ENCODE results near the gene TFF1. TPM values are rescaled to one million over a fixed set of nuclear protein-coding genes. Genes with fewer than 3 reads are reported as not detected.

The TFF1 gene
- total and polyA plus RNA-seq, 4 experiments from 2014 or later, result not detected

DNA sequence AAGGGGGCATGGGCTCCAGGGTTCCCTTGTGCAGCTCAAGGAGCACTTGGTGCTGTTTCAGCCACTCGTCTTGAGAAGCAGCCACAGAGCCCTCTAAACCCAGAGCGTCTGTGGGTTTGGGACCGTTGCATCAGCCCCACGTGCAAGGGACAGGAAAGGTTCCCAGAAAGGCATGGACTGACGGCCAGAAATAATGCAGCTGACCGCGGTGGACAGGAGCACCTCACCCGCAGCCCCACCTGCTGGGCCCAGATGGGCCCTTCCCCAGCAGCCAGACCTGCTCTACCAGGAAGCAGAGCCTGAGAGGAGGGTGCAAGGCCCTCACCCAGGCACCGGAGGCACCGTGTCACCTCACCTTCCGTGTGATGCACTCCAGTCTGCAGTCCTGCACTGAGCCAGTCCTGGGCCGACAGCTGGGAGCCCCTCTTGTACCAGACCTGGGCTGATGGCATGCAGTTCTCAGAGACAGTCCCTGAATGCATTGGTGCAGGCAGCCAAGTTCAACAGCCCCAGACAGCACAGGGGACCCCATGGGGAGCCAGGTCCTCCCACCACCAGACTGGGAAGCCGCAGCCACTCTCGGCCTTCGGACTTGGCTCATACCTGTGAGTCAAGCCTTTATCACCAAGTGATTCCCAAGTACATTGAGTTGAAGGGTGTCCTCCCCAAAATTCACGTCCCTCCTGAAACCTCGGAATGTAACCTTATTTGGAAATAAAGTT is 46.3 kb downstream of the TFF1 start:
- POLR2A ChIA-PET (ENCODE audit: partially characterized antibody), result no interaction called here
- intact Hi-C loops (cut with micrococcal nuclease), result no loop called here
- CTCF ChIA-PET (ENCODE audit: partially characterized antibody), result interaction anchor here (0.8 kb wide), 1 partner anchor 35 kb away, joined by 3 read pairs; no protein-coding TSS in a partner anchor
- no peak overlapping the region for H3K4me3 ChIP-seq (ENCODE audit: low read length in 2 of 2)
- H3K4me1 Mint-ChIP-seq, result peaks cover 0 to 11% (median 4%) of the 10 kb centered on the region in 4 donors
- no peak overlapping the region for H3K4me3 Mint-ChIP-seq
- H3K4me1 ChIP-seq (ENCODE audit: insufficient read depth, low read length), result peaks cover 5% of the 10 kb centered on the region
- H3K27ac ChIP-seq (ENCODE audit: low read depth, low read length), result no peak overlapping the region
- H3K36me3 Mint-ChIP-seq, result no peaks in the 10 kb centered on the region
- H3K27me3 ChIP-seq (ENCODE audit: insufficient read depth, low read length), result peaks cover 2% of the 10 kb centered on the region
- H3K27ac Mint-ChIP-seq, result no peak overlapping the region
- no peaks in the 10 kb centered on the region for H3K9me3 ChIP-seq (ENCODE audit: control insufficient read depth in 1 of 2, low read length in 2 of 2)
- H3K9me3 Mint-ChIP-seq, result no peaks in the 10 kb centered on the region
- no peak for DNase-seq
- no peaks in the 10 kb centered on the region for H3K36me3 ChIP-seq (ENCODE audit: insufficient read depth, low read length)
- H3K27me3 Mint-ChIP-seq, result peaks cover 5 to 10% of the 10 kb centered on the region in 2 donors

DNA sequence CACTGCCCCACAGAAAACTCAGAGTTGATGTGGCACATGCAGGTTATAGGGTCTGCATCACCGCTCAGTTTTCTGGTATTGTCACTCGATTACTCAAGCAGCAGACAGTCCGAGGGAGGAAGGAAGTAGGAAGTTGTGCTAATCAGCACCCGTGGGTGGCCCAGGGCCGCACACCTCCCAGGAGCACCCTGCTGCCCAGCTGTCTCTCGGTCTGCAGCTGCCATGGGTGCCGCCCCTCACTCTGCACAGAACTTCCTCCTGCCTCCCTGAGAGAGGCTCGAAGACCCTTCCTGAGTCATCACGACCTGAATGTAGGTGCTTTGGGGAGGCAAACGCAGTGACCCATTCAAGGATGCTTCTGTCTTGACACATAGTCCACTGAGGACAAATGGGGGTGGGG is 47.0 kb downstream of the TFF1 start:
- intact Hi-C loops (cut with micrococcal nuclease), result no loop called here
- H3K36me3 Mint-ChIP-seq, result no peaks in the 10 kb centered on the region
- Histone ChIP-seq H3K4me1 (ENCODE audit: insufficient read depth, low read length) (peaks cover 5% of the 10 kb centered on the region), H3K36me3 (ENCODE audit: insufficient read depth, low read length) (no peaks in the 10 kb centered on the region), H3K4me3 (ENCODE audit: low read length in 2 of 2) (no peak overlapping the region), H3K27me3 (ENCODE audit: insufficient read depth, low read length) (no peaks in the 10 kb centered on the region), H3K9me3 (ENCODE audit: control insufficient read depth in 1 of 2, low read length in 2 of 2) (no peaks in the 10 kb centered on the region), H3K27ac (ENCODE audit: low read depth, low read length) (no peak overlapping the region)
- H3K4me1 Mint-ChIP-seq, result peaks cover 0 to 11% (median 4%) of the 10 kb centered on the region in 4 donors
- H3K4me3 Mint-ChIP-seq, result no peak overlapping the region
- H3K9me3 Mint-ChIP-seq, result no peaks in the 10 kb centered on the region
- ChIA-PET CTCF (ENCODE audit: partially characterized antibody) (interaction anchor here (0.8 kb wide), 1 partner anchor 34 kb away, joined by 3 read pairs; no protein-coding TSS in a partner anchor), POLR2A (ENCODE audit: partially characterized antibody) (no interaction called here)
- peaks cover 5 to 10% of the 10 kb centered on the region in 2 donors for H3K27me3 Mint-ChIP-seq
- no peak for DNase-seq
- H3K27ac Mint-ChIP-seq, result peak overlapping the region in 1 of 7 donors; percentile 19

DNA sequence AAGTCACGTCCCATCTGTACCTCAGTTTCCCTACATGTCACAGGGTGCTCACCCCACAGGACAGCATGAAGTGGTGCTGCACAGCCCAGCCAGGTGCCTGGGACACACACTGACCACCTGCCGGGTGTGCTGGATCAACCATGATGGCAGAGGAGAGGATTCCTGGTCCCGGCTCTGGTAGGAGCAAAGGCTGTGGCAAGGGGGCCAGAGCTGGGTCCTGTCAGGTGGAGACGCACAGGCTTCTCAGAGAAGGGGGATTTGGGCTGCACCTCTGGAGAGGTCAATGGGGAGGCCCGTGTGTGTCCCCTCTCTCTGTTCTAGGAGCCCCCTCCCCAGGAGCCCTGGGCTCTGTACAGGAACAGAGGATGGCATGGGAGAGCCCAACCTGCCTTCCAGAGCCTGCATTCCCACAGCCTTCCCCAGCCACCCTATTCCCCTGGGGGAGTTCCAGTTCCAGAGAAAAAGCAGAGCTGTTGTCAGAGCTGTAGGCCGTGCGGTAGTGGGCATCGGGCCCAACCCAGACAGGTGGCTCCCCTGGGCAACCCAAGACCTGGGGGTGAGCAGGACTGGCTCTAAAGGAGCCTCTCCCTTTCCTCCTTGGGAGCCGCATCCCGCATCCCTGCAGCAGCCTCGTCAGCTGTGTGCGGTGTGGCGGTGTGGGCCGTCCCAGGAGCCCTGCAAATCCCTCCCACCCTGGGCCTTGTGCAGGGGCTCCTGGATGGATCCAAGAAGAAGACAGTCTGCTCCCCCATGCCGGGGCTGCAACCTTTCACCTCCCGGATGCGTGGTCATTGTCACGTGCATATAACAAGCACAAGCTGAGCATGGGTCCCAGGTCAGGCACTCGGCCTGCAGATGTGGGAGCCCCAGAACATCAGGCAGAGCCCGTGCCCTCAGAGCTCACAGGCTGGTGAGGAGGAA is 48.2 kb downstream of the TFF1 start:
- ChIA-PET POLR2A (ENCODE audit: partially characterized antibody) (interaction anchor here (0.9 kb wide), 1 partner anchor 129 kb away, joined by 3 read pairs; no protein-coding TSS in a partner anchor), CTCF (ENCODE audit: partially characterized antibody) (interaction anchor here (0.7 kb wide), 1 partner anchor 19 kb away, joined by 3 read pairs; no protein-coding TSS in a partner anchor)
- intact Hi-C loops (cut with micrococcal nuclease), result no loop called here
- Mint-ChIP-seq H3K9me3 (no peaks in the 10 kb centered on the region), H3K4me3 (no peak overlapping the region), H3K36me3 (no peaks in the 10 kb centered on the region), H3K27me3 (peaks cover 0 to 7% of the 10 kb centered on the region in 2 donors), H3K4me1 (peaks cover 0 to 11% (median 4%) of the 10 kb centered on the region in 4 donors), H3K27ac (peak overlapping the region in 1 of 7 donors; percentile 55)
- Histone ChIP-seq H3K27ac (ENCODE audit: low read depth, low read length) (no peak overlapping the region), H3K36me3 (ENCODE audit: insufficient read depth, low read length) (no peaks in the 10 kb centered on the region), H3K4me1 (ENCODE audit: insufficient read depth, low read length) (peaks cover 5% of the 10 kb centered on the region), H3K9me3 (ENCODE audit: control insufficient read depth in 1 of 2, low read length in 2 of 2) (no peaks in the 10 kb centered on the region), H3K27me3 (ENCODE audit: insufficient read depth, low read length) (no peaks in the 10 kb centered on the region), H3K4me3 (ENCODE audit: low read length in 2 of 2) (no peak overlapping the region)
- no peak for DNase-seq

DNA sequence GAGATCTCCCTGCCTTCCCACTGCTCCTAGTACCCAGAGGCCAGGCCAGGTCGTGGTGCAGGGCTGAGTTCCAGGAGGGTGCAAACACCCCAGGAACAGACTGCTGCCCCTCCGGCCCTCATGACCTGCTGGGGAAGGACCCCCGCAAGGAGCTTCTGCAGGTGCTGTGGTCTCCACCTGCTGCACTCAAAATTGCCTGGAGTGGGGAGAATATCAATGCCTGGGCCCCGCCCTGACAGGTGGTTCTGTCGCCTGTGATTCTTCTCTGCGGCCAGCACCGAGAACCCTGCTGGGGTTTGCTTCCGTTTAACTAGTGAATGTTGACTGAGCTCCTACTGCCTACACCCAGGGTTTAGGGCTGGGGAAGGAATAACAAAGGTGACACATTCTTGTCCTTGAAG is 49.0 kb downstream of the TFF1 start:
- DNase-seq, result no peak
- POLR2A ChIA-PET (ENCODE audit: partially characterized antibody), result no interaction called here
- no peak overlapping the region for H3K27ac Mint-ChIP-seq

DNA sequence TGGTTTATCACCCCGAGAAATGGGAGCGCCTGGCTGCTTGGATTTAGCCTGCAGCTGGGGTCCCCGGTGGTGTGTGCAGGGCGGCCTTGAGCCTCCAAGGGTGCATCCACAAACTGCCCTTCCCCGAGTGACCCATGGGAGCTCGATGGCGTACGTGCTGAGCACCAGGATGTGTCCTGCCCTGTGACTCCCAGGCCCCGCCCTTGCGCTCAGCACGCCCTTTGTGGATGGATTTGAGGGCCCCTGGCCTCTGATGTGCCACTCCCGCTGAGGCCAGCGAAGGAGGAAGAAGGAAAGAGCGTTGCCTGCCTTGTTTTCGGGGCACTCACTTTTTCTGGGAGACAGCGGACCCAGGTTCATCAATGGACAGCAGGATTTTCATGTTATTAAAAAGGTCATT is 49.4 kb downstream of the TFF1 start:
- ChIA-PET CTCF (ENCODE audit: partially characterized antibody) (no interaction called here), POLR2A (ENCODE audit: partially characterized antibody) (no interaction called here)
- Mint-ChIP-seq H3K36me3 (no peaks in the 10 kb centered on the region), H3K9me3 (no peaks in the 10 kb centered on the region), H3K27ac (no peak overlapping the region), H3K4me3 (no peak overlapping the region), H3K27me3 (peaks cover 0 to 4% of the 10 kb centered on the region in 2 donors), H3K4me1 (peaks cover 0 to 11% (median 4%) of the 10 kb centered on the region in 4 donors)
- Histone ChIP-seq H3K27ac (ENCODE audit: low read depth, low read length) (no peak overlapping the region), H3K9me3 (ENCODE audit: control insufficient read depth in 1 of 2, low read length in 2 of 2) (no peaks in the 10 kb centered on the region), H3K4me1 (ENCODE audit: insufficient read depth, low read length) (peaks cover 5% of the 10 kb centered on the region), H3K27me3 (ENCODE audit: insufficient read depth, low read length) (no peaks in the 10 kb centered on the region), H3K4me3 (ENCODE audit: low read length in 2 of 2) (no peak overlapping the region), H3K36me3 (ENCODE audit: insufficient read depth, low read length) (no peaks in the 10 kb centered on the region)
- intact Hi-C loops (cut with micrococcal nuclease), result no loop called here
- DNase-seq, result no peak

More for the DNA sequence above, 49.0 kb downstream of the TFF1 start:
- CTCF ChIA-PET (ENCODE audit: partially characterized antibody), result no interaction called here
- Mint-ChIP-seq H3K9me3 (no peaks in the 10 kb centered on the region), H3K36me3 (no peaks in the 10 kb centered on the region), H3K27me3 (peaks cover 0 to 4% of the 10 kb centered on the region in 2 donors), H3K4me3 (no peak overlapping the region), H3K4me1 (peaks cover 0 to 11% (median 4%) of the 10 kb centered on the region in 4 donors)
- intact Hi-C loops (cut with micrococcal nuclease), result no loop called here
- Histone ChIP-seq H3K27ac (ENCODE audit: low read depth, low read length) (no peak overlapping the region), H3K27me3 (ENCODE audit: insufficient read depth, low read length) (no peaks in the 10 kb centered on the region), H3K9me3 (ENCODE audit: control insufficient read depth in 1 of 2, low read length in 2 of 2) (no peaks in the 10 kb centered on the region), H3K4me1 (ENCODE audit: insufficient read depth, low read length) (peaks cover 5% of the 10 kb centered on the region), H3K4me3 (ENCODE audit: low read length in 2 of 2) (no peak overlapping the region), H3K36me3 (ENCODE audit: insufficient read depth, low read length) (no peaks in the 10 kb centered on the region)

DNA sequence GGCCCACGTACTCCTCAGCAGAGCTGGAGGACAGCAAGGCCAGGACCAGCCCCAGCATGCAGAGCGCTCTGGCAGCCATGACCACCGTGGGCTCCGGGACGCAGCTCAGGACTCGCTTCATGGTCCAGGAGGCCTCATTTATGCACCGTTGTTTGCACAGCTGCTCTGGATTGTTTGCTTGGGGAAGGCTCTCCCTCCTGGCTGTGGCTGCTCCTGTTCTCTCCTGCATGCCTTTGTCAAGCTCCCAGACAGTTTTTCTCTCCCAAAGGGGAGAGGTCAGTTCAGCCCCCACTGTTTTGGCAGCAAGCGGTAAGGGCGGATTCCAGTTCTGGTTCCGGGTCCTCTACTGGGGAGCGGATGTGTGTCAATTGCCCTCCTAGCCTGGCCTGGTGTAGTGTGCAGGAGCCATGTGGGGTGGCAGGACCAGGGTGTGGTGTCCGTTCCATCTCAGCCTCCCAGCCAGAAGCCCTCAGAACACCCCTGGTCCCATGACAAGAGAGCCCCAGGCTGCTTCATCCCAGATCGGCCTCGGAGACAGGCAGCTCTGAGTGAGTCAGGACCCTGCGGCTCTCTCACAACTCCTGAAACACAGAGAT is 50.9 kb downstream of the TFF1 start, which contains the start of gene TFF3:
Gene TFF3 (minus strand): TSS at position 114 of the 596 bp plus-strand sequence. CDS start 35 bp downstream, at position 79.
- Histone ChIP-seq H3K27ac (ENCODE audit: low read depth, low read length) (no peak within 1 kb of the TSS), H3K27me3 (ENCODE audit: insufficient read depth, low read length) (no peaks in the 10 kb centered on the region), H3K4me3 (ENCODE audit: low read length in 2 of 2) (no peak within 1 kb of the TSS), H3K9me3 (ENCODE audit: control insufficient read depth in 1 of 2, low read length in 2 of 2) (no peaks in the 10 kb centered on the region), H3K36me3 (ENCODE audit: insufficient read depth, low read length) (no peaks in the 10 kb centered on the region), H3K4me1 (ENCODE audit: insufficient read depth, low read length) (peaks cover 5% of the 10 kb centered on the region)
- intact Hi-C loops (cut with micrococcal nuclease), result no loop called here
- Mint-ChIP-seq H3K27ac (peak within 1 kb of the TSS in 1 of 7 donors; percentile 61), H3K4me1 (peaks cover 0 to 11% (median 3%) of the 10 kb centered on the region in 4 donors), H3K9me3 (no peaks in the 10 kb centered on the region), H3K27me3 (no peaks in the 10 kb centered on the region), H3K4me3 (no peak within 1 kb of the TSS), H3K36me3 (no peaks in the 10 kb centered on the region)
- no peak for DNase-seq
- CTCF ChIA-PET (ENCODE audit: partially characterized antibody), result no interaction called here
- POLR2A ChIA-PET (ENCODE audit: partially characterized antibody), result no interaction called here

Measured in CD4-positive, alpha-beta memory T cell (primary cell).